Subcutaneous adipose tissue (tissue), 4 donors: ENCODE measurements around the gene TMEM217. TPM values are rescaled to one million over a fixed set of nuclear protein-coding genes. Genes with fewer than 3 reads are reported as not detected.

Experiments used
- total RNA-seq, 4 donors: library from RNA; depleted of rRNA; stranded (reverse); fragments of >200 nt; gene quantifications; one replicate each; pipeline ENCODE4 v1.1.0, GENCODE V29; 2016
- TF ChIP-seq, protein P1 (sequence below): fragments of 450-650 bp; IDR thresholded peaks from one replicate; pipeline ENCODE4 v1.5.1; 2016; ENCODE audit warnings: low read depth, mild to moderate bottlenecking, control low read depth, antibody characterized with exemption, moderate library complexity

Gene TMEM217
- total RNA-seq, 4 donors from 2014 or later, result 0.34 to 0.44 TPM; not detected in 2

DNA sequence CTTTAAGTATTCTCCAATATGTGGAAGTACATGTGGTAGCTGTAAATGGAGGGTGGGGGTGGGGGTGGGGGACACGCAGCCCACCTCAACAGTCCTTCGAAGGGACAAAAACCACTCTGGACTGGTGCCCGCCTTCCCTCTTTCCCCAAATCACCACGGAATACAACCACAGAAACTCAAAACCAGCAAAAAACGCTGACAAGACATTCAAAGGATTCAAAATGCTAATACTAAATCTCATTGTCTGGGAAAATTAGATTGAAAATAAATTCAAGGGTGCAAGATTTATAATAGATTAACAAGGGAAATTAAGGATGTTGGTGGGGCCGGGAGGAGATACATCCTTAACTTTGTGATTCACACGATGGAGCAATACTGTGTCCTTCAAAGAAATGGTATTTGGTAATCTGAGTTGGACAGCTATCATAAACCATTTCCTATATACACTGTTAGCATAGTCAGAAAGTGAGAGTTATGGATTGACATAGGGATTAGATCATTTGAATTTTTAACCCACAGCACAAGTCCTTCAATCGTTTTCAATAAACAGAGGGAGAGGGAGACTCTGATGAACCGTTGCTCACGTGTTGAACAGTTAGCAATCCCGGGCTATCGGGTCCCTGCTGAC, 1.1 kb downstream of the TMEM217 start:
- TF ChIP-seq, protein P1, sequence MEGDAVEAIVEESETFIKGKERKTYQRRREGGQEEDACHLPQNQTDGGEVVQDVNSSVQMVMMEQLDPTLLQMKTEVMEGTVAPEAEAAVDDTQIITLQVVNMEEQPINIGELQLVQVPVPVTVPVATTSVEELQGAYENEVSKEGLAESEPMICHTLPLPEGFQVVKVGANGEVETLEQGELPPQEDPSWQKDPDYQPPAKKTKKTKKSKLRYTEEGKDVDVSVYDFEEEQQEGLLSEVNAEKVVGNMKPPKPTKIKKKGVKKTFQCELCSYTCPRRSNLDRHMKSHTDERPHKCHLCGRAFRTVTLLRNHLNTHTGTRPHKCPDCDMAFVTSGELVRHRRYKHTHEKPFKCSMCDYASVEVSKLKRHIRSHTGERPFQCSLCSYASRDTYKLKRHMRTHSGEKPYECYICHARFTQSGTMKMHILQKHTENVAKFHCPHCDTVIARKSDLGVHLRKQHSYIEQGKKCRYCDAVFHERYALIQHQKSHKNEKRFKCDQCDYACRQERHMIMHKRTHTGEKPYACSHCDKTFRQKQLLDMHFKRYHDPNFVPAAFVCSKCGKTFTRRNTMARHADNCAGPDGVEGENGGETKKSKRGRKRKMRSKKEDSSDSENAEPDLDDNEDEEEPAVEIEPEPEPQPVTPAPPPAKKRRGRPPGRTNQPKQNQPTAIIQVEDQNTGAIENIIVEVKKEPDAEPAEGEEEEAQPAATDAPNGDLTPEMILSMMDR, result no peak

DNA sequence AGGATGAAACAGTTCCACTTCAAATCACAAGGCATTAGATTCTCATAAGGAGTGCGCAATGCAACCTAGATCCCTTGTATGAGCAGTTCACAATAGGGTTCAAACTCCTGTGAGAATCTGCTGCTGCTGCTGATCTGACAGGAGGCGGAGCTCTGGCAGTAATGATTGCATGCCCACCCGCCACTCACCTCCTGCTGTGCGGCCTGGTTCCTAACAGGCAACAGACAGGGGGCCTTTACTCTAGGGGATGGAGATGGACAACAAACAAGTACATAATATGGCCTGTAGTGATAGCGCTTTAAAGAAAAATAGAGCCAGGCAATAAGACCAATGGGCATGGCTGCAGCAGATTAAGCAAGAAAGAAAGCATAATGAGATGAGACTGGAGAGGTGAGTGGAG, 3.1 kb downstream of the TMEM217 start:
- TF ChIP-seq, protein P1, result no peak

DNA sequence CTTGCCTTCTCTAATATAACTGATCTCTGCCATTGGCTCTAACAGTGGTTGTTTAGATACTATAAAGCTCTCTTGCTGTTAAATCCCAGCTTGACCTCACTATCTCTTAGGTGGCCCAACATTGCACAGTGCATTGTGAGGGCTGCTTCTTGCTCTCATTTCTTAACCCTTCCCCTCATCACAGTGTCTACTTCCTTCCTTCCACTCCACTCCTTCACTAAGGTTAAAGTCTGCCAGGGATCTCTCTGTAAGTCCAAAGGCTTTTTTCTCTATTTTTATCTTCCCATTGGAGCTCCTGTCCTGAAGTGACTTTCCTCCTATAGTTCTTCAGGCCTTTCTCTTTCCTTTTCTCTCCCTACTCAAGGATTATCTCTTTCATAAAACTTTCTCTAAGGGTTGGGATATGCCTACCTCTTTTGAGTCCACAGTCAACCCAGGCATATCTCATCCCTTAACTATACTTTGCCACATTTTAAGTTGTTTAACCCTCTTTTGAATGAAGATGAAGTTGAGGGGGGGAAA, 4.4 kb downstream of the TMEM217 start:
- TF ChIP-seq, protein P1, result no peak

DNA sequence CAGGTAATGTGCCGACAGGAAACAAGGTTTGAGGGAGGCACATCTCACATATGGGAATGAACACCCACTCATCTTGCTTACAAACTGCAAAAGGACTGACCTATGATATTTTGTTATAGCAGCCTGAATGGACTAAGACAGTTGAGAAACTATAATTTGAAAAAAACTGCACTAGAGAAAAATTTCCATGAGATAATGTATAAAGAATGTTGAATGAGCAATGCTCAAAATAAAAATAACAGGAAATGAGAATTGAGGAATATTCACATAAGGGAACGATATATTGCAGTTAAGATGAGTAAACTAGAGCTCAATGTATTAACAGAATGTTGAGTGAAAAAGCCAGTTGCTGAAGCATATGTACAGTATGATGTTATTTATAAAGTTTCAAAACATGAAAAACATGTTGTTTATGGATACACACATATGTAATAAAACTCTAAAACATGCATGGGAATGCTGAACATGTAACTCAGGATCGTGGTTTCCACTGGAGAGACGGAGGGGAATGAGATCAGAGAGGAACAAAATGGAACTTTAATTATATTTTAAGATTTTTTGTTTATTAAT, 6.6 kb downstream of the TMEM217 start:
- TF ChIP-seq, protein P1, result no peak

DNA sequence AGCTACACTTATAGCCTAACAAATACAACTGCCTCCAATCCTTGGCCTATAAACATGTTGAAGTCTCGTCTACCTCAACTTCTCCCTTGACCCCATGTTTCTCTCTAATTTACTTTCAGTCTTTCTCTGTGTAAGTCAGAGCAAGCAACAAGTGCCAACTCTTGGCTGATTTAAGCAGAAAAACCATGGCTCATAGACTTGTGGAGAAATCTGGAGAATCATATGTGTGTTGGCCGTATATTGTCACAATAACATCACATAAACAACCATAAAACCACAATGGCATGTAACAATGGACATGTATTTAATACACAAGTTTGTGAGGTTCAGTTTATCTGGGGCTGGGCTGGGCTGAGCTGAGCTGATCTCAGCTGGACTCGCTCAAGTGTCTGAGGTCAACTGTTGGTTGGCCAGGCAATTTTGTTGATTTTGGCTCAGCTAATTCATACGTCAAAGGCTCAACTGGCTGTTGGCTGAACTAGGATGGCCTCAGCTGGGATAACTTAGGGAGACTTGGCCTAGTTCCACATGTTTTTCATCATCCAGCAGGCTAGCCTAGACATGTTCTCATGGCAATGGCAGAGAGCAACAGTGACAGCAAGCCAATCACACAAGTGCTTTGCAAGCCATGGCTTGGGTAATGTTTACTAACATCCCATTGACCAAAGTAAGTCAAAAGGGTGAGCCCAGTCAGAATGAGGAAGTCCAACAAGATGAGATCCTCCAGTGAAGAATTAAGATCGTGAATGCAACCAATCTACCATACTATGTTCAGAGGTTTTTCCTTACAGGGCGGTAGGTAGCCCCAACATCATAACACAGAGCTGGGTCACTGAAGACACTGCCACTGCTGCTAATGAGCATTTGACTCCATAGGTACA, 13.3 kb downstream of the TMEM217 start:
- TF ChIP-seq, protein P1, result no peak

DNA sequence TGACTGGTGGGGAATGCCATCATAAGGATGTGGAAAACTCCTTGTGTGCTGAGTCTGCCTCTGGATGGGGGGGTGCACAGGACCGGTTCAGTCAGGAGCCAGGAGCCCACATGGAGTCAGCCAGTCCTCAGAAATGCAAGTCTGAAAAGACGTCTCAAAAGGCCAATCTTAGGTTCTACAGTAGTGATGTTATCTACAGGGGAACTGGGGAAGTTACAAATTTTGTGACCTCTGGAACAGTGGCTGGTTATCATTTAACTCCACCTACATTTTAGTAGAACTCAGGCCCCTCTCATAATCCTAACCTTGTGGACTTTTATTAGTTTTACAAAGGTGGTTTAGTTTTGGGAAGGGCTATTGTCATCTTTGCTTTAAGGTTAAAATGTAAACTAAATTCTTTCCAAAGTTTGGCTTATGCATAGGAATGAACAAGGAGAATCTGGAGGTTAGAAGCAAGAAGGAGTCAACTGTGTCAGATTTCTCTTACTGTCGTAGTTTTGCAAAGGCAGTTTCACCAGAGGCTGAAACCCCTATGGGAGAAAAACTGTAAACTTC, 14.1 kb downstream of the TMEM217 start:
- TF ChIP-seq, protein P1, result no peak
